Measurements from ENCODE around the gene MPPED1. TPM values are rescaled to one million over a fixed set of nuclear protein-coding genes. Genes with fewer than 3 reads are reported as not detected.

Gene MPPED1
- total and polyA plus RNA-seq, 4 donors: 0.89 to 6.5 (median 4.1) TPM

GRCh38 chr22:43529934-43530333, 118.1 kb downstream of the MPPED1 start:
- no peak for TF ChIP-seq SP1 (IDR thresholded peaks at IDR 0.05)
- no peak for TF ChIP-seq RAD21 (IDR thresholded peaks at IDR 0.05)
- TF ChIP-seq NR2F2 (IDR thresholded peaks at IDR 0.05): no peak
- H3K9ac ChIP-seq (ENCODE audit: low read depth in 1 of 2, low read length in 2 of 2): no peak overlapping the region
- no peaks in the 10 kb centered on the region for H3K9me3 ChIP-seq (ENCODE audit: control insufficient read depth in 4 of 4, low read length in 3 of 4)
- no peak overlapping the region for H3K4me3 ChIP-seq (ENCODE audit: low read depth in 1 of 3, low read length in 3 of 3)
- no peak for DNase-seq (ENCODE audit: low spot score)
- no peak overlapping the region for H3K27ac ChIP-seq (ENCODE audit: low read depth in 1 of 2, low read length in 2 of 2)
- 79% methylated on average over 9 of the region's 9 CpGs for WGBS
- no peaks in the 10 kb centered on the region for H3K27me3 ChIP-seq (ENCODE audit: control insufficient read depth in 4 of 4, insufficient read depth in 4 of 4, low read length in 3 of 4)
- H3K4me1 ChIP-seq (ENCODE audit: control insufficient read depth in 4 of 4, insufficient read depth in 4 of 4, low read length in 3 of 4): no peaks in the 10 kb centered on the region
- H3K36me3 ChIP-seq (ENCODE audit: control insufficient read depth in 4 of 4, insufficient read depth in 3 of 4, low read depth in 1 of 4, low read length in 3 of 4): no peaks in the 10 kb centered on the region

GRCh38 chr22:43530349-43531201, 118.8 kb downstream of the MPPED1 start:
- Histone ChIP-seq H3K36me3 (ENCODE audit: control insufficient read depth in 4 of 4, insufficient read depth in 3 of 4, low read depth in 1 of 4, low read length in 3 of 4) (no peaks in the 10 kb centered on the region), H3K4me3 (ENCODE audit: low read depth in 1 of 3, low read length in 3 of 3) (no peak overlapping the region), H3K27ac (ENCODE audit: low read depth in 1 of 2, low read length in 2 of 2) (no peak overlapping the region), H3K27me3 (ENCODE audit: control insufficient read depth in 4 of 4, insufficient read depth in 4 of 4, low read length in 3 of 4) (no peaks in the 10 kb centered on the region), H3K4me1 (ENCODE audit: control insufficient read depth in 4 of 4, insufficient read depth in 4 of 4, low read length in 3 of 4) (no peaks in the 10 kb centered on the region), H3K9me3 (ENCODE audit: control insufficient read depth in 4 of 4, low read length in 3 of 4) (no peaks in the 10 kb centered on the region), H3K9ac (ENCODE audit: low read depth in 1 of 2, low read length in 2 of 2) (no peak overlapping the region)
- TF ChIP-seq FOXA1 (IDR thresholded peaks at IDR 0.05): no peak
- TF ChIP-seq CTCF (IDR thresholded peaks at IDR 0.05; ENCODE audit: low read depth, low read length, missing input control): no peak
- WGBS: 87% methylated on average over 34 of the region's 34 CpGs
- no peak for DNase-seq (ENCODE audit: low spot score)

- Histone ChIP-seq H3K36me3 (ENCODE audit: control insufficient read depth in 4 of 4, insufficient read depth in 3 of 4, low read depth in 1 of 4, low read length in 3 of 4) (no peaks in the 10 kb centered on the region), H3K4me1 (ENCODE audit: control insufficient read depth in 4 of 4, insufficient read depth in 4 of 4, low read length in 3 of 4) (no peaks in the 10 kb centered on the region), H3K9ac (ENCODE audit: low read depth in 1 of 2, low read length in 2 of 2) (no peak overlapping the region), H3K27ac (ENCODE audit: low read depth in 1 of 2, low read length in 2 of 2) (no peak overlapping the region), H3K4me3 (ENCODE audit: low read depth in 1 of 3, low read length in 3 of 3) (no peak overlapping the region), H3K9me3 (ENCODE audit: control insufficient read depth in 4 of 4, low read length in 3 of 4) (no peaks in the 10 kb centered on the region), H3K27me3 (ENCODE audit: control insufficient read depth in 4 of 4, insufficient read depth in 4 of 4, low read length in 3 of 4) (no peaks in the 10 kb centered on the region)
- no peak for DNase-seq (ENCODE audit: low spot score)
- TF ChIP-seq JUND (IDR thresholded peaks at IDR 0.05) (no peak), GABPA (IDR thresholded peaks at IDR 0.05 in 1 of 2, conservative IDR thresholded peaks at IDR 0.05 in 1 of 2) (no peak), HNF4A (conservative IDR thresholded peaks at IDR 0.05) (no peak), REST (IDR thresholded peaks at IDR 0.05) (no peak)
- WGBS: 67% methylated on average over 4 of the region's 4 CpGs
Measured at GRCh38 chr22:43531651-43532050, 119.8 kb downstream of the MPPED1 start.

All from liver (tissue), 9 donors.